ENCODE data around the gene ZNF23.

The ZNF23 gene

GRCh38 chr16:71440669-71441347, 21.2 kb downstream of the ZNF23 start:
- no peak for DNase-seq (ENCODE audit: low read depth)
- H3K4me3 ChIP-seq (ENCODE audit: low read length): no peak overlapping the region
- TF ChIP-seq CTCF (conservative IDR thresholded peaks at IDR 0.05; ENCODE audit: low read length): no peak; the same call in 1 of the 2 replicates

GRCh38 chr16:71439523-71439922, 22.5 kb downstream of the ZNF23 start:
- TF ChIP-seq CTCF (conservative IDR thresholded peaks at IDR 0.05; ENCODE audit: low read length): no peak
- peak; percentile 78 for DNase-seq (ENCODE audit: low read depth)
- H3K4me3 ChIP-seq (ENCODE audit: low read length): no peak overlapping the region

GRCh38 chr16:71436473-71436872, 25.6 kb downstream of the ZNF23 start:
- no peak overlapping the region for H3K4me3 ChIP-seq (ENCODE audit: low read length)
- no peak for TF ChIP-seq CTCF (conservative IDR thresholded peaks at IDR 0.05; ENCODE audit: low read length)
- DNase-seq (ENCODE audit: low read depth): no peak

GRCh38 chr16:71432906-71433305, 29.1 kb downstream of the ZNF23 start:
- no peak for DNase-seq (ENCODE audit: low read depth)
- no peak overlapping the region for H3K4me3 ChIP-seq (ENCODE audit: low read length)
- no peak for TF ChIP-seq CTCF (conservative IDR thresholded peaks at IDR 0.05; ENCODE audit: low read length)

GRCh38 chr16:71431991-71432390, 30.1 kb downstream of the ZNF23 start:
- H3K4me3 ChIP-seq (ENCODE audit: low read length): no peak overlapping the region
- no peak for DNase-seq (ENCODE audit: low read depth)
- no peak for TF ChIP-seq CTCF (conservative IDR thresholded peaks at IDR 0.05; ENCODE audit: low read length)

- no peak for TF ChIP-seq CTCF (conservative IDR thresholded peaks at IDR 0.05; ENCODE audit: low read length)
- no peak overlapping the region for H3K4me3 ChIP-seq (ENCODE audit: low read length)
- DNase-seq (ENCODE audit: low read depth): no peak
Observed at GRCh38 chr16:71431176-71431575, 30.9 kb downstream of the ZNF23 start.

GRCh38 chr16:71430744-71431143, 31.3 kb downstream of the ZNF23 start:
- H3K4me3 ChIP-seq (ENCODE audit: low read length): no peak overlapping the region
- DNase-seq (ENCODE audit: low read depth): no peak
- no peak for TF ChIP-seq CTCF (conservative IDR thresholded peaks at IDR 0.05; ENCODE audit: low read length)

Measured in AG10803 (cell line).